PFSK-1 (cell line): Measurements from ENCODE around the gene PEAR1.

Experiments
- POLR2AphosphoS5 ChIP-seq: IDR thresholded peaks from 2 replicates; pipeline ENCODE4 v1.6.1; 2012; ENCODE audit warnings: low read depth, mild to moderate bottlenecking, control low read depth, low read length, moderate library complexity
- SIN3A ChIP-seq: IDR thresholded peaks from 2 replicates; pipeline ENCODE4 v1.6.1; 2012; ENCODE audit warnings: mild to moderate bottlenecking, low read length, moderate library complexity, borderline replicate concordance; ENCODE audit not compliant: insufficient read depth
- TF ChIP-seq, protein P1 (sequence below), 2 experiments: IDR thresholded peaks; 2 replicates each; pipeline versions ENCODE4 v1.6.1 to v1.8.0; 2011 to 2012; ENCODE audit warnings: low read depth in 2 of 2, low read length in 2 of 2, control low read depth in 1 of 2, inconsistent platforms in 1 of 2, mild to moderate bottlenecking in 1 of 2, moderate library complexity in 1 of 2; ENCODE audit not compliant: insufficient read depth in 1 of 2

DNA sequence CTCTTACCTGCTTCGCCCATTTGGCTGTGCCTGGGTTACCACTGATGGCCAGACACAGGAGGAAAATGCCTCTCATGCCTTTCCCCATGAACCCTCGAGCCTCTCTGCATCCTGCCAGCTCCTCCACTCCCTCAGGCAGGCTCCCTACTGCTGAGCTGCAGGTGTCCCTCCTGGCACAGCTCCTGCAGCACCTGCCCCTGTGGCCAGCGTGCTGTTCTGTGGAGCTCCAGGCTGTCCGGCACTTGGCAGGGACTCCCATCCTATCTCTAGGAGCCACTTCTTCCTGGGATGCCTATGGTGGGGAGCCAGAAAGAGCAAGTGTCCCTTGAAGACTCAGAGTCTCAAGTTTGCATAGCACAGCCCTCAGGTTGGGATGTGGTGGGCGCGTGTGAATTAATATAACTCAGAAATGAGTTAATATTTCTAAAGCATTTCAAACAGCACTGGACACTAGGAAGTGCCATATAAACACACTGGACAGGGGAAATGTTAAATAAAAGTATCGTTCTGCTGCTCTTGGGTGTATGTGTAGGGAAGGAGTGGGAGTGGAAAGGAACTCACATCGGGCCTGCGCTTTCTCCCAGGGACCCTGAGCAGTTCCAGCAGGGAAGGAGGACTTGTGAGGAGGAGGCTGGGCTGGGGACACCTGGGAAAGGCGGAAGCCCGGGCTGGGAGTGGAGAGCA is 29.6 kb downstream of the PEAR1 start:
- TF ChIP-seq POLR2AphosphoS5 (no peak), SIN3A (no peak)
- TF ChIP-seq, protein P1, sequence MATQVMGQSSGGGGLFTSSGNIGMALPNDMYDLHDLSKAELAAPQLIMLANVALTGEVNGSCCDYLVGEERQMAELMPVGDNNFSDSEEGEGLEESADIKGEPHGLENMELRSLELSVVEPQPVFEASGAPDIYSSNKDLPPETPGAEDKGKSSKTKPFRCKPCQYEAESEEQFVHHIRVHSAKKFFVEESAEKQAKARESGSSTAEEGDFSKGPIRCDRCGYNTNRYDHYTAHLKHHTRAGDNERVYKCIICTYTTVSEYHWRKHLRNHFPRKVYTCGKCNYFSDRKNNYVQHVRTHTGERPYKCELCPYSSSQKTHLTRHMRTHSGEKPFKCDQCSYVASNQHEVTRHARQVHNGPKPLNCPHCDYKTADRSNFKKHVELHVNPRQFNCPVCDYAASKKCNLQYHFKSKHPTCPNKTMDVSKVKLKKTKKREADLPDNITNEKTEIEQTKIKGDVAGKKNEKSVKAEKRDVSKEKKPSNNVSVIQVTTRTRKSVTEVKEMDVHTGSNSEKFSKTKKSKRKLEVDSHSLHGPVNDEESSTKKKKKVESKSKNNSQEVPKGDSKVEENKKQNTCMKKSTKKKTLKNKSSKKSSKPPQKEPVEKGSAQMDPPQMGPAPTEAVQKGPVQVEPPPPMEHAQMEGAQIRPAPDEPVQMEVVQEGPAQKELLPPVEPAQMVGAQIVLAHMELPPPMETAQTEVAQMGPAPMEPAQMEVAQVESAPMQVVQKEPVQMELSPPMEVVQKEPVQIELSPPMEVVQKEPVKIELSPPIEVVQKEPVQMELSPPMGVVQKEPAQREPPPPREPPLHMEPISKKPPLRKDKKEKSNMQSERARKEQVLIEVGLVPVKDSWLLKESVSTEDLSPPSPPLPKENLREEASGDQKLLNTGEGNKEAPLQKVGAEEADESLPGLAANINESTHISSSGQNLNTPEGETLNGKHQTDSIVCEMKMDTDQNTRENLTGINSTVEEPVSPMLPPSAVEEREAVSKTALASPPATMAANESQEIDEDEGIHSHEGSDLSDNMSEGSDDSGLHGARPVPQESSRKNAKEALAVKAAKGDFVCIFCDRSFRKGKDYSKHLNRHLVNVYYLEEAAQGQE (IDR thresholded peaks at IDR 0.05; ENCODE audit: insufficient read depth in 1 of 2, low read depth in 2 of 2, low read length in 2 of 2) = no peak
